H1 (cell line): Measurements from ENCODE around the gene PTTG2. TPM values are rescaled to one million over a fixed set of nuclear protein-coding genes. Genes with fewer than 3 reads are reported as not detected.

Experiments used
- PHF8 ChIP-seq: fragments of 200-600 bp; sonication (generic); conservative IDR thresholded peaks from 2 replicates; pipeline ENCODE4 v1.7.1; 2012; ENCODE audit warnings: low read depth, mild to moderate bottlenecking, inconsistent platforms, low read length, moderate library complexity
- POU5F1 ChIP-seq: IDR thresholded peaks from 2 replicates; pipeline ENCODE4 v1.6.1; 2011; ENCODE audit warnings: low read depth, mild to moderate bottlenecking, low read length, moderate library complexity
- SRF ChIP-seq: IDR thresholded peaks from 2 replicates; pipeline ENCODE4 v1.6.1; 2011; ENCODE audit warnings: mild to moderate bottlenecking, low read depth, low read length, moderate library complexity
- YY1 ChIP-seq: IDR thresholded peaks from 2 replicates; pipeline ENCODE4 v1.6.1; 2011; ENCODE audit warnings: low read depth, mild to moderate bottlenecking, low read length
- polyA plus RNA-seq, 7 experiments: library from polyadenylated mRNA; depleted of rRNA in 3 of 7; stranded (reverse) in 5 of 7; unstranded in 2 of 7; fragments of >200 nt in 5 of 7; fragments of 200-250 nt in 2 of 7; gene quantifications; 1 replicate in 5 of 7; 2 replicates in 1 of 7; 4 replicates in 1 of 7; pipeline versions ENCODE4 v1.2.1 to v1.2.3, GENCODE V29; 2011 to 2013; ENCODE audit warnings: missing spikeins in 2 of 7, mixed read lengths in 2 of 7
- total RNA-seq: library from RNA; stranded (reverse); fragmentation: NEBNext Ultra II Directional; extraction: Animal tissue kit (Norgen Biotek cat#: 25700); gene quantifications from 2 replicates; pipeline ENCODE4 v1.2.1, GENCODE V29; 2021
- TF ChIP-seq, protein P1 (sequence below): IDR thresholded peaks from 2 replicates; pipeline ENCODE4 v1.6.1; 2012; ENCODE audit warnings: inconsistent platforms
- TF ChIP-seq, protein P2 (sequence below): fragments of 300-600 bp; sonication (generic); IDR thresholded peaks from 2 replicates; pipeline ENCODE4 v1.7.1; 2012; ENCODE audit warnings: low read length, moderate library complexity, mild to moderate bottlenecking, inconsistent platforms; ENCODE audit not compliant: insufficient replicate concordance
- TF ChIP-seq, protein P3 (sequence below): IDR thresholded peaks from 2 replicates; pipeline ENCODE4 v1.6.1; 2012; ENCODE audit warnings: inconsistent platforms

Gene PTTG2
- total and polyA plus RNA-seq, 2 of the 8 experiments (the other 6 are each of a cell fraction or from before 2014, with no cell fraction given): not detected

DNA sequence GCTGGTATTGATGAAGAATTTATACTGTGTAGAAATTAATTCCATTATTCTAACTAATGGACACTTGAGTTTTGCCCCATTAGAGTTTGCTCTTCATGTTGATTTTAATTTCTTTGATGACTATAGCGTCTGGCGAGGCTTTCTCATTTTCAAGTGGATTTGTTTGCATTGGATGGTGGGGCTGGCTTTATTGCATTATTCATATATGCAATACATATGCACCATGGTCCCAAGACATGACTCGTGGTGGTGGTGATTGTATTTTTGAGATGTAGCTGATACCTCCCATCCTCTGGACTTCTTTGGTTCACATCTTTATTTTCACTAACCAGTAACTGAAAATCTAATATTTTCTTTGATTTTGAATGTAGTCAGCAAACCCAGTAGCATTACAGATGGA lies 39.8 kb downstream of the PTTG2 start (continued):
- TF ChIP-seq, protein P1, sequence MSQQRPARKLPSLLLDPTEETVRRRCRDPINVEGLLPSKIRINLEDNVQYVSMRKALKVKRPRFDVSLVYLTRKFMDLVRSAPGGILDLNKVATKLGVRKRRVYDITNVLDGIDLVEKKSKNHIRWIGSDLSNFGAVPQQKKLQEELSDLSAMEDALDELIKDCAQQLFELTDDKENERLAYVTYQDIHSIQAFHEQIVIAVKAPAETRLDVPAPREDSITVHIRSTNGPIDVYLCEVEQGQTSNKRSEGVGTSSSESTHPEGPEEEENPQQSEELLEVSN: no peak
- TF ChIP-seq YY1 (no peak), SRF (no peak), PHF8 (no peak), POU5F1 (no peak)
- TF ChIP-seq, protein P2, sequence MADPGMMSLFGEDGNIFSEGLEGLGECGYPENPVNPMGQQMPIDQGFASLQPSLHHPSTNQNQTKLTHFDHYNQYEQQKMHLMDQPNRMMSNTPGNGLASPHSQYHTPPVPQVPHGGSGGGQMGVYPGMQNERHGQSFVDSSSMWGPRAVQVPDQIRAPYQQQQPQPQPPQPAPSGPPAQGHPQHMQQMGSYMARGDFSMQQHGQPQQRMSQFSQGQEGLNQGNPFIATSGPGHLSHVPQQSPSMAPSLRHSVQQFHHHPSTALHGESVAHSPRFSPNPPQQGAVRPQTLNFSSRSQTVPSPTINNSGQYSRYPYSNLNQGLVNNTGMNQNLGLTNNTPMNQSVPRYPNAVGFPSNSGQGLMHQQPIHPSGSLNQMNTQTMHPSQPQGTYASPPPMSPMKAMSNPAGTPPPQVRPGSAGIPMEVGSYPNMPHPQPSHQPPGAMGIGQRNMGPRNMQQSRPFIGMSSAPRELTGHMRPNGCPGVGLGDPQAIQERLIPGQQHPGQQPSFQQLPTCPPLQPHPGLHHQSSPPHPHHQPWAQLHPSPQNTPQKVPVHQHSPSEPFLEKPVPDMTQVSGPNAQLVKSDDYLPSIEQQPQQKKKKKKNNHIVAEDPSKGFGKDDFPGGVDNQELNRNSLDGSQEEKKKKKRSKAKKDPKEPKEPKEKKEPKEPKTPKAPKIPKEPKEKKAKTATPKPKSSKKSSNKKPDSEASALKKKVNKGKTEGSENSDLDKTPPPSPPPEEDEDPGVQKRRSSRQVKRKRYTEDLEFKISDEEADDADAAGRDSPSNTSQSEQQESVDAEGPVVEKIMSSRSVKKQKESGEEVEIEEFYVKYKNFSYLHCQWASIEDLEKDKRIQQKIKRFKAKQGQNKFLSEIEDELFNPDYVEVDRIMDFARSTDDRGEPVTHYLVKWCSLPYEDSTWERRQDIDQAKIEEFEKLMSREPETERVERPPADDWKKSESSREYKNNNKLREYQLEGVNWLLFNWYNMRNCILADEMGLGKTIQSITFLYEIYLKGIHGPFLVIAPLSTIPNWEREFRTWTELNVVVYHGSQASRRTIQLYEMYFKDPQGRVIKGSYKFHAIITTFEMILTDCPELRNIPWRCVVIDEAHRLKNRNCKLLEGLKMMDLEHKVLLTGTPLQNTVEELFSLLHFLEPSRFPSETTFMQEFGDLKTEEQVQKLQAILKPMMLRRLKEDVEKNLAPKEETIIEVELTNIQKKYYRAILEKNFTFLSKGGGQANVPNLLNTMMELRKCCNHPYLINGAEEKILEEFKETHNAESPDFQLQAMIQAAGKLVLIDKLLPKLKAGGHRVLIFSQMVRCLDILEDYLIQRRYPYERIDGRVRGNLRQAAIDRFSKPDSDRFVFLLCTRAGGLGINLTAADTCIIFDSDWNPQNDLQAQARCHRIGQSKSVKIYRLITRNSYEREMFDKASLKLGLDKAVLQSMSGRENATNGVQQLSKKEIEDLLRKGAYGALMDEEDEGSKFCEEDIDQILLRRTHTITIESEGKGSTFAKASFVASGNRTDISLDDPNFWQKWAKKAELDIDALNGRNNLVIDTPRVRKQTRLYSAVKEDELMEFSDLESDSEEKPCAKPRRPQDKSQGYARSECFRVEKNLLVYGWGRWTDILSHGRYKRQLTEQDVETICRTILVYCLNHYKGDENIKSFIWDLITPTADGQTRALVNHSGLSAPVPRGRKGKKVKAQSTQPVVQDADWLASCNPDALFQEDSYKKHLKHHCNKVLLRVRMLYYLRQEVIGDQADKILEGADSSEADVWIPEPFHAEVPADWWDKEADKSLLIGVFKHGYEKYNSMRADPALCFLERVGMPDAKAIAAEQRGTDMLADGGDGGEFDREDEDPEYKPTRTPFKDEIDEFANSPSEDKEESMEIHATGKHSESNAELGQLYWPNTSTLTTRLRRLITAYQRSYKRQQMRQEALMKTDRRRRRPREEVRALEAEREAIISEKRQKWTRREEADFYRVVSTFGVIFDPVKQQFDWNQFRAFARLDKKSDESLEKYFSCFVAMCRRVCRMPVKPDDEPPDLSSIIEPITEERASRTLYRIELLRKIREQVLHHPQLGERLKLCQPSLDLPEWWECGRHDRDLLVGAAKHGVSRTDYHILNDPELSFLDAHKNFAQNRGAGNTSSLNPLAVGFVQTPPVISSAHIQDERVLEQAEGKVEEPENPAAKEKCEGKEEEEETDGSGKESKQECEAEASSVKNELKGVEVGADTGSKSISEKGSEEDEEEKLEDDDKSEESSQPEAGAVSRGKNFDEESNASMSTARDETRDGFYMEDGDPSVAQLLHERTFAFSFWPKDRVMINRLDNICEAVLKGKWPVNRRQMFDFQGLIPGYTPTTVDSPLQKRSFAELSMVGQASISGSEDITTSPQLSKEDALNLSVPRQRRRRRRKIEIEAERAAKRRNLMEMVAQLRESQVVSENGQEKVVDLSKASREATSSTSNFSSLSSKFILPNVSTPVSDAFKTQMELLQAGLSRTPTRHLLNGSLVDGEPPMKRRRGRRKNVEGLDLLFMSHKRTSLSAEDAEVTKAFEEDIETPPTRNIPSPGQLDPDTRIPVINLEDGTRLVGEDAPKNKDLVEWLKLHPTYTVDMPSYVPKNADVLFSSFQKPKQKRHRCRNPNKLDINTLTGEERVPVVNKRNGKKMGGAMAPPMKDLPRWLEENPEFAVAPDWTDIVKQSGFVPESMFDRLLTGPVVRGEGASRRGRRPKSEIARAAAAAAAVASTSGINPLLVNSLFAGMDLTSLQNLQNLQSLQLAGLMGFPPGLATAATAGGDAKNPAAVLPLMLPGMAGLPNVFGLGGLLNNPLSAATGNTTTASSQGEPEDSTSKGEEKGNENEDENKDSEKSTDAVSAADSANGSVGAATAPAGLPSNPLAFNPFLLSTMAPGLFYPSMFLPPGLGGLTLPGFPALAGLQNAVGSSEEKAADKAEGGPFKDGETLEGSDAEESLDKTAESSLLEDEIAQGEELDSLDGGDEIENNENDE: no peak
- TF ChIP-seq, protein P3, sequence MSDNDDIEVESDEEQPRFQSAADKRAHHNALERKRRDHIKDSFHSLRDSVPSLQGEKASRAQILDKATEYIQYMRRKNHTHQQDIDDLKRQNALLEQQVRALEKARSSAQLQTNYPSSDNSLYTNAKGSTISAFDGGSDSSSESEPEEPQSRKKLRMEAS: no peak
- TF ChIP-seq, all 59 proteins: peak for 0
